KMS-11 (cell line): ENCODE results near the gene PPFIBP1.

Experiments used
- H2AFZ ChIP-seq: fragments of 200-600 bp; sonication (generic); 2 replicates; pipeline ENCODE4 v1.6.1; 2016; ENCODE audit warnings: antibody characterized with exemption, mixed run types, low read depth
- H3K27ac ChIP-seq: fragments of 200-600 bp; sonication (generic); 2 replicates; pipeline ENCODE4 v1.6.1; 2016; ENCODE audit warnings: mild to moderate bottlenecking, mixed run types
- H3K27me3 ChIP-seq: fragments of 200-600 bp; sonication (generic); 2 replicates; pipeline ENCODE4 v1.6.1; 2017; ENCODE audit warnings: mild to moderate bottlenecking, low read depth, mixed run types, moderate library complexity; ENCODE audit not compliant: insufficient read depth
- H3K36me3 ChIP-seq: fragments of 200-600 bp; sonication (generic); 2 replicates; pipeline ENCODE4 v1.6.1; 2017; ENCODE audit warnings: mild to moderate bottlenecking, mixed run types; ENCODE audit not compliant: insufficient read depth
- H3K4me1 ChIP-seq: fragments of 200-600 bp; sonication (generic); 2 replicates; pipeline ENCODE4 v1.6.1; 2016; ENCODE audit warnings: mild to moderate bottlenecking, low read depth, mixed run types; ENCODE audit not compliant: poor library complexity, severe bottlenecking
- H3K4me2 ChIP-seq: fragments of 200-600 bp; sonication (generic); 2 replicates; pipeline ENCODE4 v1.7.0; 2016; ENCODE audit warnings: mild to moderate bottlenecking, mixed run types
- H3K4me3 ChIP-seq: fragments of 200-600 bp; sonication (generic); IDR thresholded peaks from 2 replicates; pipeline ENCODE4 v1.6.1; 2017; ENCODE audit warnings: low read depth, low read length, mixed read lengths; ENCODE audit not compliant: insufficient read depth
- H3K79me2 ChIP-seq: fragments of 200-600 bp; sonication (generic); 2 replicates; pipeline ENCODE4 v1.6.1; 2016; ENCODE audit warnings: low read depth, mixed run types; ENCODE audit not compliant: insufficient read depth
- H3K9ac ChIP-seq: fragments of 200-600 bp; sonication (generic); 2 replicates; pipeline ENCODE4 v1.6.1; 2016; ENCODE audit warnings: mild to moderate bottlenecking, mixed run types
- H4K20me1 ChIP-seq: fragments of 200-600 bp; sonication (generic); 2 replicates; pipeline ENCODE4 v1.6.1; 2016; ENCODE audit warnings: mild to moderate bottlenecking, mixed run types; ENCODE audit not compliant: insufficient read depth
- CTCF ChIP-seq: fragments of 200-600 bp; sonication (generic); conservative IDR thresholded peaks from 2 replicates; pipeline ENCODE4 v1.6.1; 2017; ENCODE audit warnings: low read depth, mild to moderate bottlenecking, antibody characterized with exemption, low read length, moderate library complexity, mixed read lengths

Gene PPFIBP1

GRCh38 chr12:27686147-27686546 lies 162.1 kb downstream of the PPFIBP1 start:
- TF ChIP-seq CTCF: no peak
- Histone ChIP-seq H3K4me3 (no peak overlapping the region), H4K20me1 (no peaks in the 10 kb centered on the region), H3K9ac (no peak overlapping the region), H3K4me2 (no peak overlapping the region), H3K27me3 (no peaks in the 10 kb centered on the region), H3K27ac (no peak overlapping the region), H3K4me1 (no peaks in the 10 kb centered on the region), H3K36me3 (no peaks in the 10 kb centered on the region), H3K79me2 (no peaks in the 10 kb centered on the region), H2AFZ (no peak overlapping the region)

DNA sequence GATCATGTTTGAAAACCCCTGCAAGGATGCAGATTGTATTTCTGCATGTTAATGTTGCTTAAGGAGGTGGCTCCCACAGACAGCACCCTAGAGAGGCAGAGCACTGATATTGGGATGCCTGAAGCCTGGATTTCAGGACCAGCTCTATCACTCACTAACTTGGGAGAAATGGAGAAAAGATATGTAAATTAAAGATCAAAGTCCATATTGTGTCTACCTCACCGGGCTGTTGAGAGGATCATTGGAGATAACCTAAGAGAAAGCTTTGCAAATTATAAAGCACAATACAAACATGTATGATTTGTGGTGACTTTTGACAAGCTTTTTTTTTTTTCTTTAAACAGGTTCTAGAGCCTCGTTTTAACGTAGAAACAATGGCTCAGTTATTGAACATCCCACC lies 164.7 kb downstream of the PPFIBP1 start:
- H2AFZ ChIP-seq: no peak overlapping the region
- H3K36me3 ChIP-seq: no peaks in the 10 kb centered on the region
- no peak overlapping the region for H3K27ac ChIP-seq
- no peaks in the 10 kb centered on the region for H3K27me3 ChIP-seq
- H3K79me2 ChIP-seq: no peaks in the 10 kb centered on the region
- H3K4me2 ChIP-seq: no peak overlapping the region
- no peaks in the 10 kb centered on the region for H4K20me1 ChIP-seq
- no peak overlapping the region for H3K4me3 ChIP-seq
- no peaks in the 10 kb centered on the region for H3K4me1 ChIP-seq
- no peak overlapping the region for H3K9ac ChIP-seq
- no peak for TF ChIP-seq CTCF

GRCh38 chr12:27689558-27690180 lies 165.7 kb downstream of the PPFIBP1 start:
- Histone ChIP-seq H4K20me1 (no peaks in the 10 kb centered on the region), H3K4me3 (no peak overlapping the region), H3K27ac (no peak overlapping the region), H3K36me3 (no peaks in the 10 kb centered on the region), H3K27me3 (no peaks in the 10 kb centered on the region), H3K9ac (no peak overlapping the region), H2AFZ (no peak overlapping the region), H3K4me1 (no peaks in the 10 kb centered on the region), H3K79me2 (no peaks in the 10 kb centered on the region), H3K4me2 (no peak overlapping the region)
- TF ChIP-seq CTCF: no peak

DNA sequence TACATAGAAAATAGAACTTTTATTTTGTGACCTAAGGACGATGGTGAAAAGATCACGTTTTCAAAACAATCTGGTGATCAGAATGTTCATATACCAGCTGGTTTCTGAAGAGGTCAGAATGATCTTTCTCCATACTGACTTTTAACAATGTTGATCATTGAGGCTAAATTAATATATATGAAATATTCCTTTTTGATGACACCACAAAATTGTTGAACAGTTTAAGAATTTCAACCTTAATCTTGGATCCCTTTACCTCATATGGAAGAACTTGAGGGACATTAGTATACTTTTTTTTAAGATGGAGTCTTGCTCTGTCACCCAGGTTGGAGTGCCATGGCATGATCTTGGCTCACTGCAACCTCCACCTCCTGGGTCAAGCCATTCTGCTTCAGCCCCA lies 169.4 kb downstream of the PPFIBP1 start:
- no peak overlapping the region for H3K4me2 ChIP-seq
- H3K27ac ChIP-seq: no peak overlapping the region
- H4K20me1 ChIP-seq: no peaks in the 10 kb centered on the region
- H2AFZ ChIP-seq: no peak overlapping the region
- no peaks in the 10 kb centered on the region for H3K79me2 ChIP-seq
- no peak for TF ChIP-seq CTCF
- H3K4me1 ChIP-seq: no peaks in the 10 kb centered on the region
- no peak overlapping the region for H3K4me3 ChIP-seq
- no peaks in the 10 kb centered on the region for H3K27me3 ChIP-seq
- no peaks in the 10 kb centered on the region for H3K36me3 ChIP-seq
- H3K9ac ChIP-seq: no peak overlapping the region
